SU-DHL-6 (cell line): Measurements from ENCODE around the gene PGM1.

Experiments used
- EZH2phosphoT487 ChIP-seq: fragments of 200-600 bp; sonication (generic), shearing (Covaris generic); conservative IDR thresholded peaks from 2 replicates; pipeline ENCODE4 v1.6.1; 2018; ENCODE audit warnings: mild to moderate bottlenecking, antibody characterized with exemption, low read length, moderate library complexity, mixed read lengths
- TF ChIP-seq, protein P1 (sequence below): fragments of 200-600 bp; sonication (generic); IDR thresholded peaks from one replicate; pipeline ENCODE4 v1.5.1; 2017; ENCODE audit warnings: antibody characterized with exemption, mild to moderate bottlenecking, low read length, moderate library complexity; ENCODE audit not compliant: insufficient read depth, poor library complexity, severe bottlenecking

DNA sequence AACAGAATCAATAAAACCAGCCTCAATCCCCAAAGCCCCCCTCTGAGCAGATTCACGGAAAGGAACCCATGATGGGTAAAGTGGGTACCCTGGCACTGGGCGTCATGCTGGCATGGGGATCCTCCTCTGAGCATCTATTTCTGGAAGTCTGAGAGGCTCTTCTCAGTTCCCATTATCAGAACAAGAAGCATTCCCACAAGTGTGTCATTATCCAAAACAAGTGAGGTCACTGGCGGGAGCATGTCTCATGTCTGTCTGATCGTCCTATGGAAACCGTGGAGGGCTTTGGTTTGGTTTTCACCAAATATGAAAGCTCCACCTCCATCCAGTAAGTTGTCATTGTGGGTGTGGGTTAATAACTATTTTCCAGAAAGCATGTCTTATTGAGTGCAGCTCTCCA lies 70.7 kb downstream of the PGM1 start:
- TF ChIP-seq, protein P1, sequence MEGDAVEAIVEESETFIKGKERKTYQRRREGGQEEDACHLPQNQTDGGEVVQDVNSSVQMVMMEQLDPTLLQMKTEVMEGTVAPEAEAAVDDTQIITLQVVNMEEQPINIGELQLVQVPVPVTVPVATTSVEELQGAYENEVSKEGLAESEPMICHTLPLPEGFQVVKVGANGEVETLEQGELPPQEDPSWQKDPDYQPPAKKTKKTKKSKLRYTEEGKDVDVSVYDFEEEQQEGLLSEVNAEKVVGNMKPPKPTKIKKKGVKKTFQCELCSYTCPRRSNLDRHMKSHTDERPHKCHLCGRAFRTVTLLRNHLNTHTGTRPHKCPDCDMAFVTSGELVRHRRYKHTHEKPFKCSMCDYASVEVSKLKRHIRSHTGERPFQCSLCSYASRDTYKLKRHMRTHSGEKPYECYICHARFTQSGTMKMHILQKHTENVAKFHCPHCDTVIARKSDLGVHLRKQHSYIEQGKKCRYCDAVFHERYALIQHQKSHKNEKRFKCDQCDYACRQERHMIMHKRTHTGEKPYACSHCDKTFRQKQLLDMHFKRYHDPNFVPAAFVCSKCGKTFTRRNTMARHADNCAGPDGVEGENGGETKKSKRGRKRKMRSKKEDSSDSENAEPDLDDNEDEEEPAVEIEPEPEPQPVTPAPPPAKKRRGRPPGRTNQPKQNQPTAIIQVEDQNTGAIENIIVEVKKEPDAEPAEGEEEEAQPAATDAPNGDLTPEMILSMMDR, result no peak
- TF ChIP-seq EZH2phosphoT487, result no peak
